ENCODE measurements around the gene PNP. TPM values are rescaled to one million over a fixed set of nuclear protein-coding genes. Genes with fewer than 3 reads are reported as not detected.

Gene PNP
- total and polyA plus RNA-seq, 2 experiments from 2014 or later, result 60.4 to 69.2 TPM

- no peaks in the 10 kb centered on the region for H3K9me2 ChIP-seq (replicated peaks; ENCODE audit: insufficient read depth)
- no peak overlapping the region for H3K27ac ChIP-seq
- H4K20me1 ChIP-seq (ENCODE audit: insufficient read depth, poor library complexity, severe bottlenecking), result no peaks in the 10 kb centered on the region
- no peaks in the 10 kb centered on the region for H3K36me3 ChIP-seq (replicated peaks; ENCODE audit: insufficient read depth, low read depth)
- no peak overlapping the region for H2AFZ ChIP-seq
- TF ChIP-seq EZH2 (IDR thresholded peaks at IDR 0.05; ENCODE audit: borderline replicate concordance), result no peak
- no peak for DNase-seq (ENCODE audit: low spot score)
- no peaks in the 10 kb centered on the region for H3K79me2 ChIP-seq
- H3K4me3 ChIP-seq, result no peak overlapping the region
- no peak overlapping the region for H3K4me2 ChIP-seq
- H3K4me1 ChIP-seq (ENCODE audit: insufficient read depth), result no peaks in the 10 kb centered on the region
- no peaks in the 10 kb centered on the region for H3K27me3 ChIP-seq
- no peaks in the 10 kb centered on the region for H3K9me3 ChIP-seq (ENCODE audit: low read depth)
Observed at GRCh38 chr14:20487396-20487725, 18.2 kb downstream of the PNP start.

GRCh38 chr14:20489093-20489994 lies 20.1 kb downstream of the PNP start:
- TF ChIP-seq CTCF (IDR thresholded peaks at IDR 0.05; ENCODE audit: poor library complexity) (no peak), EZH2 (IDR thresholded peaks at IDR 0.05; ENCODE audit: borderline replicate concordance) (no peak), EZH2phosphoT487 (IDR thresholded peaks at IDR 0.05; ENCODE audit: low read depth, severe bottlenecking, unreplicated experiment) (no peak)
- no peaks in the 10 kb centered on the region for H3K36me3 ChIP-seq (replicated peaks; ENCODE audit: insufficient read depth, low read depth)
- 72% methylated on average over 6 of the region's 6 CpGs for WGBS (ENCODE audit: low lambda C conversion rate, missing lambda C conversion rate)
- H3K27ac ChIP-seq, result no peak overlapping the region
- no peak overlapping the region for H2AFZ ChIP-seq
- H3K9me2 ChIP-seq (replicated peaks; ENCODE audit: insufficient read depth), result no peaks in the 10 kb centered on the region
- no peaks in the 10 kb centered on the region for H3K79me2 ChIP-seq
- DNase-seq (ENCODE audit: low spot score), result no peak
- no peaks in the 10 kb centered on the region for H4K20me1 ChIP-seq (ENCODE audit: insufficient read depth, poor library complexity, severe bottlenecking)
- no peak overlapping the region for H3K4me2 ChIP-seq
- no peaks in the 10 kb centered on the region for H3K4me1 ChIP-seq (ENCODE audit: insufficient read depth)
- no peaks in the 10 kb centered on the region for H3K9me3 ChIP-seq (ENCODE audit: low read depth)
- H3K4me3 ChIP-seq, result no peak overlapping the region
- H3K27me3 ChIP-seq, result no peaks in the 10 kb centered on the region

- no peaks in the 10 kb centered on the region for H4K20me1 ChIP-seq (ENCODE audit: insufficient read depth, poor library complexity, severe bottlenecking)
- no peak overlapping the region for H2AFZ ChIP-seq
- no peaks in the 10 kb centered on the region for H3K36me3 ChIP-seq (replicated peaks; ENCODE audit: insufficient read depth, low read depth)
- 63% methylated on average over 6 of the region's 6 CpGs for WGBS (ENCODE audit: low lambda C conversion rate, missing lambda C conversion rate)
- no peaks in the 10 kb centered on the region for H3K9me3 ChIP-seq (ENCODE audit: low read depth)
- no peak overlapping the region for H3K4me3 ChIP-seq
- TF ChIP-seq EZH2 (IDR thresholded peaks at IDR 0.05; ENCODE audit: borderline replicate concordance) (no peak), CTCF (IDR thresholded peaks at IDR 0.05; ENCODE audit: poor library complexity) (no peak), EZH2phosphoT487 (IDR thresholded peaks at IDR 0.05; ENCODE audit: low read depth, severe bottlenecking, unreplicated experiment) (no peak)
- no peaks in the 10 kb centered on the region for H3K9me2 ChIP-seq (replicated peaks; ENCODE audit: insufficient read depth)
- no peaks in the 10 kb centered on the region for H3K27me3 ChIP-seq
- DNase-seq (ENCODE audit: low spot score), result no peak
- no peaks in the 10 kb centered on the region for H3K4me1 ChIP-seq (ENCODE audit: insufficient read depth)
- no peaks in the 10 kb centered on the region for H3K79me2 ChIP-seq
- H3K4me2 ChIP-seq, result no peak overlapping the region
- no peak overlapping the region for H3K27ac ChIP-seq
Observed at GRCh38 chr14:20490563-20490962, 21.4 kb downstream of the PNP start.

- WGBS (ENCODE audit: low lambda C conversion rate, missing lambda C conversion rate), result 97% methylated on average over 4 of the region's 4 CpGs
- DNase-seq (ENCODE audit: low spot score), result no peak
- no peaks in the 10 kb centered on the region for H4K20me1 ChIP-seq (ENCODE audit: insufficient read depth, poor library complexity, severe bottlenecking)
- no peak overlapping the region for H2AFZ ChIP-seq
- no peaks in the 10 kb centered on the region for H3K36me3 ChIP-seq (replicated peaks; ENCODE audit: insufficient read depth, low read depth)
- no peaks in the 10 kb centered on the region for H3K27me3 ChIP-seq
- H3K9me3 ChIP-seq (ENCODE audit: low read depth), result no peaks in the 10 kb centered on the region
- H3K4me1 ChIP-seq (ENCODE audit: insufficient read depth), result no peaks in the 10 kb centered on the region
- no peaks in the 10 kb centered on the region for H3K9me2 ChIP-seq (replicated peaks; ENCODE audit: insufficient read depth)
- no peak overlapping the region for H3K4me3 ChIP-seq
- no peak overlapping the region for H3K27ac ChIP-seq
- H3K4me2 ChIP-seq, result no peak overlapping the region
- no peaks in the 10 kb centered on the region for H3K79me2 ChIP-seq
- no peak for TF ChIP-seq EZH2 (IDR thresholded peaks at IDR 0.05; ENCODE audit: borderline replicate concordance)
- no peak for TF ChIP-seq EZH2phosphoT487 (IDR thresholded peaks at IDR 0.05; ENCODE audit: low read depth, severe bottlenecking, unreplicated experiment)
- no peak for TF ChIP-seq CTCF (IDR thresholded peaks at IDR 0.05; ENCODE audit: poor library complexity)
Observed at GRCh38 chr14:20492486-20492885, 23.3 kb downstream of the PNP start.
